Activated naive CD4-positive, alpha-beta T cell treated with anti-CD3 and anti-CD28 coated beads, Interleukin-2, amount 50 U/mL, for 72 hours (primary cell): ENCODE data around the gene SNRPD3. TPM values are rescaled to one million over a fixed set of nuclear protein-coding genes. Genes with fewer than 3 reads are reported as not detected.
"Not testable (repeated sequence)": the region's sequence is repeated elsewhere in the genome, so short reads cannot be mapped to it uniquely, and the experiment has no call there.

Experiments used
- ATAC-seq, 2 donors: fragments of 150-1000 bp; cut with Tn5 transposase; 2 replicates each; pipeline ENCODE4 v1.10.0; 2021; ENCODE audit warnings: mild to moderate bottlenecking in 2 of 2, moderate library complexity in 2 of 2
- DNase-seq, 2 donors: peaks; one replicate each; pipeline ENCODE4 v3.0.0; 2021 to 2022; ENCODE audit warnings: low spot score in 2 of 2
- H3K27ac Mint-ChIP-seq, 2 donors: one replicate each; pipeline ENCODE4 v1.8.0; 2022; ENCODE audit warnings: mild to moderate bottlenecking in 2 of 2, mixed read lengths in 2 of 2
- H3K36me3 Mint-ChIP-seq, 2 donors: one replicate each; pipeline ENCODE4 v1.8.0; 2022; ENCODE audit warnings: mixed read lengths in 2 of 2
- H3K9me3 Mint-ChIP-seq, 2 donors: one replicate each; pipeline ENCODE4 v1.8.0; 2022; ENCODE audit warnings: mixed read lengths in 2 of 2
- total RNA-seq, 2 donors: library from RNA; stranded (reverse); gene quantifications; one replicate each; pipeline ENCODE4 v1.2.3, GENCODE V29; 2022

SNRPD3 gene
- total RNA-seq, 2 donors from 2014 or later = 115 to 138 TPM

DNA sequence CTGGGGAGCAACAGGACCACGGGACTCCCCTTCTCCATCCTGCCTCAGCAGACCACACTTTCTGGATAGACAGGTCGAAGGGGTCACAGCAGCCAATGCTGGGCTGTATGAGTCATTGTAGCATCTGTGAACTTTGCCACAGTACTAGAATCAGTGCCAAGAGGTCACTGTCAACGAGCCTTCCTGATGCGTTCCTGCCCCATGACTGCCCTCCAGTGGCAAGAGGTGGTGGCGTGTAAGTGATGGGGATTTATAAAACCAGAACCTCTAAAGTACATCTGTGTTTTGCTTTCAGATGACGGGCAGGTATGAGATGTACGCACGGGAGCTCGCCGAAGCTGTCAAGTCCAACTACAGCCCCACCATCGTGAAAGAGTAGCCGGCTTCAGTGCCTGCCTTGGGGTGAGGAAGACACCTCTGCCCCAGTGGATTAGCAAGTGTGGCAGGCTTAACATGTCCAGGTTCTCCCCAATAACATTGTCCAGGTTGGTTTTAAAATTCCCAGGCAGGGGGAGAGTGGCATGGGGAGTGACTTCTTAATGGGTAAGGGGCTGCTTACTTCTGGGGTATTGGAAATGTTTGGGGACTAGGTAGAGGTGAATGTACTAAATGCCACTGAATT, 30.3 kb upstream of the SNRPD3 start:
- Mint-ChIP-seq H3K9me3 (no peaks in the 10 kb centered on the region), H3K27ac (peak overlapping the region in 1 of 2 donors; percentile 67), H3K36me3 (no peaks in the 10 kb centered on the region)
- DNase-seq (peak; percentile 78 to 85), ATAC-seq (peak; percentile 91 to 96)

DNA sequence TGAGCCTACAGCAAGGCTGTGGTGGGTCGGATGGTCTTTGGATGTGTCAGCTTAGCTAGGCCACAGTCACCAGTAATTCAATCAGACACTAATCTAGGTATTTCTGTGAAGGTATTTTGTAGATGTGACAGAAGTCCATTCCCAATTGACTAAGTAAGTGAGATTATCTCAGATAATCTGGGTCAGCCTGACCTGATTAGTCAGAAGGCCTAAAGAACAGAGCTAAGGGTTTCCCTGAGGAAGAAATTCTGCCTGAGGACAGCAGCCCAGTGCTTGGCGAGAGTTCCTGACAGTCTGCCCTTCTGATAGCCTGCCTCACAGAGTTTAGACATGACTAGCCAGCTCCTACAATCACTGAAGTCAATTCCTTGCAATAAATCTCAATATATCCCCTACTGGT, 29.6 kb upstream of the SNRPD3 start:
- ATAC-seq = no peak
- H3K9me3 Mint-ChIP-seq = no peaks in the 10 kb centered on the region
- DNase-seq = no peak
- H3K27ac Mint-ChIP-seq = peak overlapping the region in 1 of 2 donors; percentile 67
- H3K36me3 Mint-ChIP-seq = no peaks in the 10 kb centered on the region

DNA sequence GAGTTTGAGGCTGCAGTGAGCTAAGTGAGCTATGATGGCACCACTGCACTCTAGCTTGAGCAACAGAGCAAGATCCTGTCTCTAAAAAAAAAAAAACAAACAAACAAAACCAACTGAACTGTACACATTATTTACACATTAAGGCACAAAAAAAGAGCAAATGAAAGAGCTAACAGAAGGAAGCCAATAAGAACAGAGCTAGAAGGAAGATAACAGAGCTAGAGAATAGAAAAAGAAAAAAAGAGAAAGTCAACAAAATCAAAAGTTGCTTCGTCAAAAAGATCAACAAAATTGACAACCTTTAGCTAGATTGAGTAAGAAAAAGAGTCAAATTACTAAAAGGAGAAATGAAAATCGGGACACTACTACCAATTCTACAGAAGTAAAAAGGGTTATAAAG, 25.9 kb upstream of the SNRPD3 start:
- Mint-ChIP-seq H3K36me3 (no peaks in the 10 kb centered on the region), H3K9me3 (no peaks in the 10 kb centered on the region), H3K27ac (no peak overlapping the region)
- no peak for ATAC-seq
- no peak for DNase-seq

DNA sequence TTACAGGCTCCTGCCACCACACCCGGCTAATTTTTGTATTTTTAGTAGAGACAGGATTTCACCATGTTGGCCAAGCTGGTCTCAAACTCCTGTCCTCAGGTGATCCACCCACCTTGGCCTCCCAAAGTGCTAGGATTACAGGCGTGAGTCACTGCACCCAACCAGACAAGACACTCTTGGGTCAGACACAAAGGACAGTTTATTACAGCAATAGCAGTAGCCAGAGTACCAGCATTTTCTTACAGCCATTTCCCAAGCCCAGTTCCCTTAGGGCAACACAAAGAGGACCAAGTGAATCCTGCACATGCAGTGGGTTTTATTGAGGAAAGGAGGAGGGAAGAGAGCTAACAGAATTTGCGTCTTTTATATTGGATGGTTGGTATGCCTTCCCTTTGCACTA, 24.8 kb upstream of the SNRPD3 start:
- not testable (repeated sequence) for H3K9me3 Mint-ChIP-seq, H3K36me3 Mint-ChIP-seq, ATAC-seq, DNase-seq, H3K27ac Mint-ChIP-seq

DNA sequence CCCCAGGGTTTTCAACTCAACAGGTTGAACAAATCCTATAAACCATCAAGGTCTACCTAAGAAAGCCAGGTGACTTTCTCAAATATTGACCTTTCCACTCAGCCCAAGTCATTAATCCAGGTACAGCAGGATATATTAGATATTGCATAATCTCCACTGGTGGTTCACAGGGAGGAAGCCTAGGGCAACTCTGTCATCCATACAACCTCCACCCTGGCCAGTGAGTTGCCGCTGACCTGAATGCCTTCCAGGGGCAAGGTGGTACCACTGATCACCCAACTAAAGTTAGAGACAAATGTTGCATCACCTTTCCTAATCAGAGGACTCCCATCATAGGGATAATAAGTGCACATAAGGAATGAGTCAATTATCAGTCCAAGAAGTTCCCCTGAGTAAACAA, 23.7 kb upstream of the SNRPD3 start:
- no peak overlapping the region for H3K27ac Mint-ChIP-seq
- ATAC-seq (no peak), DNase-seq (no peak)
- H3K36me3 Mint-ChIP-seq = no peaks in the 10 kb centered on the region
- no peaks in the 10 kb centered on the region for H3K9me3 Mint-ChIP-seq

GRCh38 chr22:24535348-24535747, 20.5 kb upstream of the SNRPD3 start:
- no peaks in the 10 kb centered on the region for H3K9me3 Mint-ChIP-seq
- H3K36me3 Mint-ChIP-seq = no peaks in the 10 kb centered on the region
- ATAC-seq (no peak), DNase-seq (no peak)
- no peak overlapping the region for H3K27ac Mint-ChIP-seq

DNA sequence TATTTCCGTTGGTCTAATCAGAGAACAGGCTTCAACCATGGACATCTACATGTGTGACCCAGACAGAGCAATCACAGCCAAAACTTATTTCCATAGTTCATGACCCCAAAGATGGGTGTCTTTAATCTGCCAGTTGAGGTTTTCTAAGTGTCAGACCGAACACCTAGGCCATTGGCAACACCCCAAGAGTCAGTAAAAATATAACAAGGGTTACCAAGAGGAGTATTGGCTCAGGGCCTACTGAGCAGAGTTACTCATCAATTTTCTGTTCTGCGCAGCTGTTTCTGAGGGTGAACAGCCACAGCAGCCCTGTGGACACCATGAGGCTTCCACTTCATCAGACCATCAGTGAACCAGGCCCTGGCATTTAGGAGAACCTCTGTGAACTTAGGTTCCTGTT, 19.7 kb upstream of the SNRPD3 start:
- H3K36me3 Mint-ChIP-seq = no peaks in the 10 kb centered on the region
- ATAC-seq (no peak), DNase-seq (no peak)
- H3K9me3 Mint-ChIP-seq = no peaks in the 10 kb centered on the region
- no peak overlapping the region for H3K27ac Mint-ChIP-seq

DNA sequence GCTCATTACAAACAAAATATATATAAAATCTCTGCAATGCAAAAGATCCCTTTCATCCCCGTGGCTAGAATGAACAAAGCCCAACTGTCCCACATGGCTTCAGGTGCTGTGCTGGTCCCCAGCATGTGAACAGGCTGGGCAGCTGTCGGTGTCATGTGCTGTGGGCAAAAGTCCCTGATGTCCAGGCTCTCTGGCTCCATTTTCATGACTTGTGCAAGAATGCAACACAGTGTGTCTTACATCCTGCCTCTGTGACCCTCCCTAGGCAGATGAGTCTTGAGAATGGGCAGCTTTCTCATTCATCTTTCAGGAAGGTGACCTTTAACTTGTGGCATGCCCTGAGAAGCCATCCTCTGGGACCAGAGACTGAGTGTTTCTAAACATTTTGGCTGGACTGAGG, 15.3 kb upstream of the SNRPD3 start:
- H3K36me3 Mint-ChIP-seq = no peaks in the 10 kb centered on the region
- peak in 1 of 2 donors; percentile 62 for ATAC-seq
- H3K9me3 Mint-ChIP-seq = no peaks in the 10 kb centered on the region

GRCh38 chr22:24541681-24542515, 13.9 kb upstream of the SNRPD3 start:
- ATAC-seq = no peak

More for the DNA sequence above, 15.3 kb upstream of the SNRPD3 start:
- no peak overlapping the region for H3K27ac Mint-ChIP-seq
- DNase-seq = no peak

DNA sequence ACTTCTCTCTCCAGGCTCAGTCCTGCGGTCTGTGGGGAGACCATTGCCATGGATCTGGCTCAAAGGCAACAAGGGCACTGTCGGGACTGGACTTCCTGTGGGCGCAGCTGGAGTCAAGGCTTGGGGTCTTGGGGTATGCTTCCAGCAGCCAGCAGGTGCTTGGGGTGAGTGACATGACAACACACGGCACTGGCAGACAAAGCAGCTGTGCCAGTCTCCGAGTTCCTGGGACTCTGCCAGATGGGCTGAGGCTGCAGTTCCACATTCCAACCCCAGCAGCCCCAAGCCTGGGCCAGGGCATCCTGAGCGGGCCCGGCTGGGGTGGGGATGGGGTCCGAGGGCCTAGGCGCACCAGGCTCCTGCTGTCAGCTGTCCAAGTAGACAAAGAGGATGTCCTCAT, 13.2 kb upstream of the SNRPD3 start:
- Mint-ChIP-seq H3K27ac (peak overlapping the region in 1 of 2 donors; percentile 26), H3K9me3 (no peaks in the 10 kb centered on the region), H3K36me3 (peaks cover 0 to 6% of the 10 kb centered on the region in 2 donors)
- ATAC-seq (no peak), DNase-seq (no peak)

More at GRCh38 chr22:24541681-24542515, 13.9 kb upstream of the SNRPD3 start:
- Mint-ChIP-seq H3K36me3 (no peaks in the 10 kb centered on the region), H3K27ac (peak overlapping the region; percentile 26 to 29), H3K9me3 (no peaks in the 10 kb centered on the region)
- no peak for DNase-seq

GRCh38 chr22:24543185-24543601, 12.6 kb upstream of the SNRPD3 start:
- Mint-ChIP-seq H3K36me3 (peaks cover 0 to 12% of the 10 kb centered on the region in 2 donors), H3K9me3 (no peaks in the 10 kb centered on the region), H3K27ac (peak overlapping the region in 1 of 2 donors; percentile 13)
- no peak for DNase-seq
- ATAC-seq = no peak

DNA sequence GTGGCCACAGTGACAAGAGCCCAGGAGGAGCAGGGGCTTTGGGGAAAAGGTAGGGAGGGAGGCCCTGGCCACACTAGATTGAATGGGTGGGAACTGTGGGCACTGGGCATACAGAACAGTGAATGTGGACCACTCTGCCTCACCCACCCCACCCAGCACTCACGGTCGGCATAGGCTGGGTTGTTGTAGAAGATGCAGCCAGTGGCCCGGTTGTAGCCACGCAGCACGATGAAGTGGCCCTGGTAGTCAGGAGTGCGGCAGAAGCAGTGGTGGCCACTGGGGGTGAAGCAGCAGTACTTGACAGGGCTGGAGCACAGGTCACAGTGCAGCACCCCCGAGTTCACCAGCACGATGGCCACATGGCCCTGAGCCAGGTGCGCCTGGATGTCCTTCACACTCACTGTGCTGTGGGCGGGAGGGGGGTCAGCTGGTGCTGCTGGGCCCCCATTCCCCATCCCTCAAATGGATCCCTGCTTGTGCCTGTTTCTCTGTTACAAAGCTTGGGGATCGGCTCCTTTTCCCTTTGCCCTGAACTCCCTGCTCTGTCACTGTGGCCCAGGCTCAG, 12.0 kb upstream of the SNRPD3 start:
- H3K27ac Mint-ChIP-seq = peak overlapping the region in 1 of 2 donors; percentile 13
- H3K9me3 Mint-ChIP-seq = no peaks in the 10 kb centered on the region
- ATAC-seq = no peak
- H3K36me3 Mint-ChIP-seq = peaks cover 0 to 16% of the 10 kb centered on the region in 2 donors
- DNase-seq = no peak

- Mint-ChIP-seq H3K36me3 (peaks cover 0 to 16% of the 10 kb centered on the region in 2 donors), H3K27ac (peak overlapping the region; percentile 35 to 68), H3K9me3 (no peaks in the 10 kb centered on the region)
- ATAC-seq (no peak), DNase-seq (no peak)
Observed at GRCh38 chr22:24548812-24549211, 7.0 kb upstream of the SNRPD3 start.

DNA sequence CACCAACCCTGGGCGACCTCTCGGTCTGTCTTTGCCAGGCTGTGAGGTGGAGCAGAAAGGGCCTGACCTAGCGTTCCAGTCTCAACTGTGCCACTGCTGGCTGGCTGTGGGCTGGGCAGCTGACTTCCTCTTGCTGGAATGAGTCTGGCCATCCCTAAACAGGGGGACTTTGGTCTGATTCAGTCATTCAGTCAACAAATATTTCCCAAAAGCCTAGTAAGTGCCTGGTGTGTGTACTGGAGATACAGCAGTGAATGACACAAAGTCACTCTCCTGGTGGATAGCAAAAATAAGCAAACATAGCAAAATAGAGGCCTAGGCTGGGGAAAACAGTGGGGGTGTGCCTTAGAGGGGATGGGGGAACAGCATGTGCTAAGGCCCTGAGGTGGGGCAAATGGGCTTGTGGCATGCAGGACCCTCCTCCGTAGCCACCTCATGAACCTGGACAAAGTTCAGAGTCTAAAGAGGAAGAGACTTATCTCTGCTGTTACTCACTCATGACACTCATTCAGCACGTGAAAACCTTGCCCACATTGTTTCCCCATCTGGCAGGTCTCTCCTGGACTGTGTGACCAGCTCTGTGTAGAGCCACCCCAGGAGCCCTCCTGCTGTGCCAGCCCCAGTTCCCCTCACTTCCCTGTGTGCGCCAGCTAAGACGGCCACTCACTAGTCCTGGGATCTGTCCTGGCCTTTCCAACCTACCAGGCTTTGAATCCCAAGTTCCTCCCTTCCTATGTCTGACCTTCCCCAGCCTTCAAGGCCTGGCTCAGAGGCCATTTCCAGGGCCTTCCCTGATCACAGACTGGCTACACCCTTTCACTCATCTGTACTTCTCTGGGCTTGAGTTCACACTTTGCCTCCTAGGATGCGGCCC, 5.5 kb upstream of the SNRPD3 start:
- no peaks in the 10 kb centered on the region for H3K9me3 Mint-ChIP-seq
- ATAC-seq (no peak), DNase-seq (no peak)
- peak overlapping the region; percentile 29 to 92 for H3K27ac Mint-ChIP-seq
- peaks cover 6 to 22% of the 10 kb centered on the region in 2 donors for H3K36me3 Mint-ChIP-seq

GRCh38 chr22:24550902-24551435, 4.8 kb upstream of the SNRPD3 start:
- Mint-ChIP-seq H3K27ac (peak overlapping the region; percentile 29 to 92), H3K9me3 (no peaks in the 10 kb centered on the region)
- ATAC-seq = no peak

More at GRCh38 chr22:24550902-24551435, 4.8 kb upstream of the SNRPD3 start:
- H3K36me3 Mint-ChIP-seq = peaks cover 13 to 29% of the 10 kb centered on the region in 2 donors
- no peak for DNase-seq
